Neural cell (in vitro differentiated cells): ENCODE data around the gene COMMD8. TPM values are rescaled to one million over a fixed set of nuclear protein-coding genes. Genes with fewer than 3 reads are reported as not detected.

ENCODE experiments used
- H2AFZ ChIP-seq: fragments of 200-600, 300-800 bp; sonication (generic), shearing (Covaris generic); 2 replicates; pipeline ENCODE4 v1.6.0; 2014; ENCODE audit warnings: low read depth, mild to moderate bottlenecking, antibody characterized with exemption, low read length, moderate library complexity
- H3F3A ChIP-seq: fragments of 200-600 bp; shearing (Covaris generic); 2 replicates; pipeline ENCODE4 v1.6.1; 2016; ENCODE audit warnings: mild to moderate bottlenecking, moderate library complexity, mixed read lengths, antibody characterized with exemption, low read length; ENCODE audit not compliant: insufficient read depth, poor library complexity, severe bottlenecking
- H3K27ac ChIP-seq: fragments of 200-600, 300-800 bp; sonication (generic), shearing (Covaris generic); 2 replicates; pipeline ENCODE4 v1.5.1; 2014; ENCODE audit warnings: mild to moderate bottlenecking, low read length, moderate library complexity
- H3K27me3 ChIP-seq: fragments of 300-800, 200-600 bp; sonication (generic), shearing (Covaris generic); 2 replicates; pipeline ENCODE4 v1.6.0; 2014; ENCODE audit warnings: mild to moderate bottlenecking, low read depth, low read length, moderate library complexity; ENCODE audit not compliant: insufficient read depth
- H3K36me3 ChIP-seq: fragments of 300-800, 200-600 bp; sonication (generic), shearing (Covaris generic); 2 replicates; pipeline ENCODE4 v1.5.1; 2014; ENCODE audit warnings: mild to moderate bottlenecking, antibody characterized with exemption, low read length, moderate library complexity; ENCODE audit not compliant: insufficient read depth
- H3K4me2 ChIP-seq: fragments of 300-800, 200-600 bp; sonication (generic), shearing (Covaris generic); 2 replicates; pipeline ENCODE4 v1.6.0; 2014; ENCODE audit warnings: mild to moderate bottlenecking, low read length
- H3K4me3 ChIP-seq: fragments of 300-800, 200-600 bp; sonication (generic), shearing (Covaris generic); 2 replicates; pipeline ENCODE4 v1.5.1; 2014; ENCODE audit warnings: mild to moderate bottlenecking, low read length, moderate library complexity
- H3K79me2 ChIP-seq: fragments of 200-600 bp; shearing (Covaris generic); replicated peaks from 2 replicates; pipeline ENCODE4 v1.6.0; 2014; ENCODE audit warnings: mild to moderate bottlenecking, low read length, moderate library complexity; ENCODE audit not compliant: insufficient read depth
- H3K9ac ChIP-seq: fragments of 300-800, 200-600 bp; sonication (generic), shearing (Covaris generic); 2 replicates; pipeline ENCODE4 v1.6.1; 2016; ENCODE audit warnings: mild to moderate bottlenecking, low read length, mixed read lengths
- H3K9me2 ChIP-seq: fragments of 200-600 bp; shearing (Covaris generic); 2 replicates; pipeline ENCODE4 v1.6.1; 2016; ENCODE audit warnings: mild to moderate bottlenecking, low read length, mixed read lengths; ENCODE audit not compliant: insufficient read depth
- H3K9me3 ChIP-seq: fragments of 200-600, 300-800 bp; sonication (generic), shearing (Covaris generic); 2 replicates; pipeline ENCODE4 v1.6.1; 2016; ENCODE audit warnings: mild to moderate bottlenecking, mixed run types, low read length, moderate library complexity, mixed read lengths
- H4K20me1 ChIP-seq: fragments of 200-600 bp; shearing (Covaris generic); 2 replicates; pipeline ENCODE4 v1.6.1; 2016; ENCODE audit warnings: mild to moderate bottlenecking, mixed run types; ENCODE audit not compliant: insufficient read depth
- CTCF ChIP-seq: fragments of 450-650 bp; IDR thresholded peaks from 2 replicates; pipeline ENCODE4 v1.5.1; 2014; ENCODE audit warnings: antibody characterized with exemption, mild to moderate bottlenecking, moderate library complexity; ENCODE audit not compliant: poor library complexity, severe bottlenecking
- EP300 ChIP-seq: fragments of 450-650 bp; conservative IDR thresholded peaks from 2 replicates; pipeline ENCODE4 v1.6.1; 2014; ENCODE audit warnings: antibody characterized with exemption, mild to moderate bottlenecking, moderate library complexity; ENCODE audit not compliant: poor library complexity, severe bottlenecking
- EZH2 ChIP-seq: fragments of 200-600, 300-800 bp; shearing (Covaris generic), sonication (generic); IDR thresholded peaks from 2 replicates; pipeline ENCODE4 v1.6.1; 2014; ENCODE audit warnings: antibody characterized with exemption, low read length, borderline replicate concordance, mild to moderate bottlenecking; ENCODE audit not compliant: insufficient read depth, poor library complexity, severe bottlenecking
- MXI1 ChIP-seq: fragments of 450-650 bp; conservative IDR thresholded peaks from 2 replicates; pipeline ENCODE4 v1.6.1; 2014; ENCODE audit warnings: antibody characterized with exemption, mild to moderate bottlenecking; ENCODE audit not compliant: poor library complexity, severe bottlenecking
- POLR2AphosphoS5 ChIP-seq: IDR thresholded peaks from 2 replicates; pipeline ENCODE4 v1.6.1; 2012
- RAD21 ChIP-seq: fragments of 450-650 bp; conservative IDR thresholded peaks from 2 replicates; pipeline ENCODE4 v1.6.1; 2014; ENCODE audit warnings: antibody characterized with exemption, mild to moderate bottlenecking, moderate library complexity
- REST ChIP-seq: IDR thresholded peaks from 2 replicates; pipeline ENCODE4 v1.6.1; 2012; ENCODE audit warnings: borderline replicate concordance
- SMC3 ChIP-seq: fragments of 450-650 bp; conservative IDR thresholded peaks from 2 replicates; pipeline ENCODE4 v1.6.1; 2014; ENCODE audit warnings: antibody characterized with exemption, mild to moderate bottlenecking, moderate library complexity; ENCODE audit not compliant: poor library complexity
- TAF1 ChIP-seq: IDR thresholded peaks from 2 replicates; pipeline ENCODE4 v1.6.1; 2012; ENCODE audit warnings: low read depth
- polyA plus RNA-seq: library from polyadenylated mRNA; depleted of rRNA; stranded (reverse); fragments of >200 nt; gene quantifications from 2 replicates; pipeline ENCODE4 v1.2.3, GENCODE V29; 2014

Gene COMMD8
- polyA plus RNA-seq, 1 donor from 2014 or later = 29.6 TPM

GRCh38 chr4:47468706-47469365 is 5.3 kb upstream of the COMMD8 start:
- Histone ChIP-seq H3K4me3 (no peak overlapping the region), H3K9ac (no peak overlapping the region), H3K27ac (no peak overlapping the region), H3F3A (no peaks in the 10 kb centered on the region), H3K4me2 (no peak overlapping the region), H3K79me2 (no peaks in the 10 kb centered on the region), H2AFZ (no peak overlapping the region), H3K36me3 (no peaks in the 10 kb centered on the region), H3K27me3 (no peaks in the 10 kb centered on the region), H3K9me2 (no peaks in the 10 kb centered on the region), H3K9me3 (no peaks in the 10 kb centered on the region), H4K20me1 (no peaks in the 10 kb centered on the region)
- TF ChIP-seq POLR2AphosphoS5 (no peak), MXI1 (no peak), RAD21 (no peak), CTCF (no peak), SMC3 (no peak), EZH2 (no peak), TAF1 (no peak), REST (no peak), EP300 (no peak)

- Histone ChIP-seq H3K27ac (no peak overlapping the region), H3K27me3 (no peaks in the 10 kb centered on the region), H3K9me2 (no peaks in the 10 kb centered on the region), H2AFZ (no peak overlapping the region), H4K20me1 (no peaks in the 10 kb centered on the region), H3F3A (no peaks in the 10 kb centered on the region), H3K4me3 (no peak overlapping the region), H3K4me2 (no peak overlapping the region), H3K36me3 (no peaks in the 10 kb centered on the region), H3K9ac (no peak overlapping the region), H3K79me2 (peaks cover 13% of the 10 kb centered on the region), H3K9me3 (no peaks in the 10 kb centered on the region)
- no peak for TF ChIP-seq REST
- no peak for TF ChIP-seq SMC3
- TF ChIP-seq EP300 = no peak
These were observed 2.7 kb upstream of the COMMD8 start for GRCh38 chr4:47466056-47466785.
